Activated CD4-positive, alpha-beta T cell treated with anti-CD3 and anti-CD28 coated beads for 24 hours (primary cell): Measurements from ENCODE around the gene FMN1.
"Not testable (repeated sequence)": the region's sequence is repeated elsewhere in the genome, so short reads cannot be mapped to it uniquely, and the experiment has no call there.

Source experiments
- DNase-seq, 2 donors: peaks; one replicate each; pipeline ENCODE4 v3.0.0-alpha.2; 2020; ENCODE audit warnings: low read depth in 2 of 2

FMN1 gene

GRCh38 chr15:32977506-32977905 lies 217.0 kb downstream of the FMN1 start:
- DNase-seq: no peak

- DNase-seq: no peak
These were observed 219.8 kb downstream of the FMN1 start for GRCh38 chr15:32974691-32975090.

DNA sequence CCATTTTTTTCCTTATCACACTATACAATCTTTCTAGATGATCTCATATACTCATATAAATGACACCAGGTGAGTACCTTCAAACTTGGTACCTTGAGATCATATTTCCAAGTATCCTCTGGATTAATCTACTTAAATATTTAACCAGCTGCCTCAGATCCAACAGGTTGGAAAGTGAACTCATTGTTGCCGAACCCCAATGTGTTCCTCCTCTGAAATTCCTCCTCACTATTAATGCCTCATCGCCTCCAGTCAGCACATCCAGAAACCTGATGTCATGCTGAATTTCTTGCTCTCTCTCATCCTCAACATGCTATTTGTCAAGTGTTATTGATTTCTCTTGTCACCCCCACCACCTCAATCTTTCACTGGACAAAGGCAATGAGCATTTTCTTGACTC lies 221.8 kb downstream of the FMN1 start:
- DNase-seq: no peak

GRCh38 chr15:32970847-32971246 lies 223.7 kb downstream of the FMN1 start:
- no peak for DNase-seq

- no peak for DNase-seq
These were observed 227.0 kb downstream of the FMN1 start for GRCh38 chr15:32967521-32967920.

- DNase-seq: no peak
These were observed 228.0 kb downstream of the FMN1 start for GRCh38 chr15:32966512-32966911.

- DNase-seq: no peak
These were observed 228.6 kb downstream of the FMN1 start for GRCh38 chr15:32965897-32966296.

GRCh38 chr15:32959077-32959476 lies 235.4 kb downstream of the FMN1 start:
- DNase-seq: no peak

GRCh38 chr15:32957219-32957618 lies 237.3 kb downstream of the FMN1 start:
- DNase-seq: no peak

GRCh38 chr15:32956711-32957110 lies 237.8 kb downstream of the FMN1 start:
- DNase-seq: no peak

- no peak for DNase-seq
These were observed 238.5 kb downstream of the FMN1 start for GRCh38 chr15:32956006-32956405.

DNA sequence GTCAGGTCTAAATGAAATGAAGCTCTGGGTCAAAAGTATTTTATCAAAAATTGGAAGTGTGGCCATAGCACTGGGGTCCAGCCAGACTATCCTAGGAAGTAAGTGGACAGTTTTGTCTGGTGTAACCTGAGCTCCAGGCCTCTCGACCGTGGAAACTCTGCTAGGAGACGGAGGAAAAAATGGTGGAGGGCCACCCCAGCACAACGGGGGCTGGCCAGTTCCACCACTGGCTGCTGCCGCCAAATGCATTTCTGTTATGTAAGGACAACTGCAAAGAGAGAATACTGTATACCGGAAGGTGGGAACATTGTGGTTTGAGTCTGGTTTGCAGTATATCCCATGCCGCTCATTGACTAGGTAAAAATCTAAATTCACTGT lies 241.0 kb downstream of the FMN1 start:
- no peak for DNase-seq

DNA sequence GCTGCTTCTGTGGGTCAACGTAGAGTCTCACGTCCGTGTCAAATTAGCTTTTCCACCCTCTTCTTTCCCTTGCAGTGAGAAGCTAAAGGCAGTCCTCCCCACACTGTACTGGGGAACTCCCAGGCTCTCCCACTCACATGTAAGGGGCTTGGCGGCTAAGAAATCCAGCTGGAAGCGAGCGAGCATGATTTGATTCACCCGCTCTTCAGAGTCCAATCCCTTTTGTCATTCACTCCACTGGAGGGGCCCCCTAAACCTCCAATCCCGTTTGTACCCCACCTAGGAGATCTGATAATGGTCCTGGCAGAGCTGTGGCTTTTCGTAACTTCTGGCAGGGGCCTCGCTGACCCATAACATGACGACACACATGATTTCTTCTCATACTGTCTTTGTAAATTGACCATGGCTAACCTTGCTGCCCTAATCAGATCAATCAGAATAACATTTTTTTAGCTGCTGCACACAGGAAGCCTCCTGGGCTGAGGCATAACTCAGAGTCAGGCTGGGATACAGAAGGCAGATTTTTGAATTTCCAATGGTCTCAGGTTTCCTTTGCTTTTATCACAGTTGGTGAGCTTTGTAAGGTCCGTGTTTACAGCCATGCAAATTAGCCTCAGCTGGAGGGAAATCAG lies 241.5 kb downstream of the FMN1 start:
- no peak for DNase-seq

- DNase-seq: no peak
These were observed 242.6 kb downstream of the FMN1 start for GRCh38 chr15:32951736-32952464.

DNA sequence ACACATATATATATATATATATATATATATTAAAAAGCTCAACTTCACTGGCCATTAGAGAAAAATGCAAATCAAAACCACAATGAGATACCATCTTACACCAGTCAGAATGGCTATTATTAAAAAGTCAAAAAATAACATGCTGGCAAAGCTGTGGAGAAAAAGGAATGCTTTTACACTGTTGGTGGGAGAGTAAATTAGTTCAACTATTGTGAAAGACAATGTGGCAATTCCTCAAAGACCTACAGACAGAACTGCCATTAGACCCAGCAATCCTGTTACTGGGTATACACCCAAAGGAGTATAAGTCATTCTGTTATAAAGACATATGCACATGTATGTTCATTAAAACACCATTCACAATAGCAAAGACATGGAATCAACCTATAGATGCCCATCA lies 244.5 kb downstream of the FMN1 start:
- not testable (repeated sequence) for DNase-seq

GRCh38 chr15:32946210-32946609 lies 248.3 kb downstream of the FMN1 start:
- DNase-seq: no peak

GRCh38 chr15:32944431-32944830 lies 250.1 kb downstream of the FMN1 start:
- DNase-seq: no peak

- no peak for DNase-seq
These were observed 250.8 kb downstream of the FMN1 start for GRCh38 chr15:32943711-32944110.

DNA sequence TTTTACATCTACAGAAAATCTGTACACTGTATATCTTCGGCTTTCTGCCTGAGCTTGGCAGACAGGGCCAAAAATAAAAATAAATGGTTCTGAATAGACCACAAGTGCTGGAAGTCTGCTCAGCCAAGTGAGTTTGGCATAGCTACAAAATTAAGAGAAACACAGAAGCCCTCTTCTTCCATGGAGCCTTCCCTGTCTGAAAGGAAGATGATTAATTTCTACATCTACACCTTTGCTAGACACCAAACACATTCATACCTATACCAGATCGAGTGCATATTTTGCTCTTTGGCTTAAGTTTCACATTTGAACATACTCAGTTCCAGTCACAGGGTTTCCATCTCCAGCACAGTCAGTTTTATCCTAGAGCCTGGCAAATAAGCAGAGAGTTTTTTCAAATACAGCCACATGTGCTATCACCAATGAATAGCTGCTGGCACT lies 252.1 kb downstream of the FMN1 start:
- no peak for DNase-seq

DNA sequence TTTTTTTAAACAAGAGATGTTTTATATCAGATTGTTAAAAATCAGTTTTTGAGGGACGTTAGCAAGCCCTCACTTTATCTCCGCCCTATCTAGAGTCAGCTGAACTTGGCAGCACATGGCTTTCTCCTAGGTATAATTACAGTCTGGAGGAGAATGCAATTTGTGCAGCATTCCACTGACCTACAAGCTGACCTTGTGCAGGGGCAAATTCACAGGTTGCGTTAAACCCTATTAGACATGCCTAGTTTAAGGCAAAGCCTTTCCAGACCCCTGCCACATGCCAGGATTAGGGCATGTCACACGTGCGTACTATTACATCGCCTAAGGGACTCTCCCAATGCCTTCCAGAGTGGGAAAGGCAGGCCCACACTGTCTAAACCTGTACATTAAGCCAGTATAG lies 252.7 kb downstream of the FMN1 start:
- no peak for DNase-seq

- no peak for DNase-seq
These were observed 257.5 kb downstream of the FMN1 start for GRCh38 chr15:32936976-32937375.

DNA sequence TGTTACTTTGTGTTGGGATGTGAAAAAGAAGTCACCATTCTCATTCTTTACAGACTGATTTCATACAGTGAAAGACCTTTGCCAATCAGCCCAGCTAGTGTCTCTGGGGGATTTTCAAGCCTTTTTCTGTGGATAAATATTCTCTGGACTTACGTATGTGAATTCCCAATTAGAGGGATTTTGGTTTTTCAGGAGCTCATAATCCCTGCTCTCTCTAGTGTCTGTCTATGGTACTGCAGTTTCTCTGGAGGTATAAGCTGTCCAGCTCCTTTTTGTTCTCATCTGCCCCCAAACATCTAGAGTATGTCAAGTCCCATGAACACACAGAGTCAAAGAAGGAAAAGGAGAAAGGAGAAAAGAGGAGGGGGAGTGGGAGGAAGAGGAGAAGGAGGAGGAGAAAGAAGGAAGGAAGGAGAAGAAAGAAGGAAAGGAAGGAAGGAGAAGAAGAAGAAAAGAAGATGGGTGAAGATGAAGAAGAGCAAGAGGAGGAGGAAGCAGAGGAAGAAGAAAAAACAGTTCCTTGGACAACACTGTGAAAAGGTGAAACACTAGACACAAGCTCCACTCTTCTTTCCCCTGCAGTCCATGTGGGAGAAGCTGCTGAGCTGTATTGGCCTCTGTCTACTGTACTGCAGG lies 258.1 kb downstream of the FMN1 start:
- DNase-seq: no peak

GRCh38 chr15:32935139-32935538 lies 259.4 kb downstream of the FMN1 start:
- no peak for DNase-seq
